K562 (cell line): ENCODE data around the gene THOP1. TPM values are rescaled to one million over a fixed set of nuclear protein-coding genes. Genes with fewer than 3 reads are reported as not detected.

Experiments used
- ARID2 ChIP-seq: fragments of 450-650 bp; IDR thresholded peaks from 2 replicates; pipeline ENCODE4 v1.6.1; 2017; ENCODE audit warnings: antibody characterized with exemption, mild to moderate bottlenecking
- DMBX1 ChIP-seq: fragments of 250-450 bp; sonication (Bioruptor Pico); IDR thresholded peaks from 2 replicates; pipeline ENCODE4 v1.8.0; 2022; ENCODE audit warnings: inconsistent platforms, mild to moderate bottlenecking, moderate library complexity, borderline replicate concordance
- MCM7 ChIP-seq, 2 experiments: fragments of 450-650 bp; IDR thresholded peaks; 2 replicates each; pipeline ENCODE4 v1.6.1; 2016 to 2018
- MTA1 ChIP-seq: fragments of 450-650 bp; IDR thresholded peaks from 2 replicates; pipeline ENCODE4 v1.6.1; 2017; ENCODE audit warnings: borderline replicate concordance
- NRF1 ChIP-seq, 2 experiments: fragments of 450-650 bp; IDR thresholded peaks in 1 of 2; conservative IDR thresholded peaks in 1 of 2; 2 replicates each; pipeline ENCODE4 v1.6.1; 2014; ENCODE audit warnings: mild to moderate bottlenecking in 2 of 2
- PYGO2 ChIP-seq: fragments of 450-650 bp; IDR thresholded peaks from 2 replicates; pipeline ENCODE4 v1.6.1; 2016; ENCODE audit warnings: mild to moderate bottlenecking, missing genetic modification characterization, moderate library complexity, missing compliant biosample characterization
- RB1 ChIP-seq: fragments of 450-650 bp; IDR thresholded peaks from 2 replicates; pipeline ENCODE4 v1.6.1; 2017; ENCODE audit warnings: low read depth, mild to moderate bottlenecking
- SIX5 ChIP-seq, 2 experiments: IDR thresholded peaks; 2 replicates each; pipeline ENCODE4 v1.6.1; 2011; ENCODE audit warnings: low read length in 2 of 2, borderline replicate concordance in 1 of 2, low read depth in 1 of 2, mild to moderate bottlenecking in 1 of 2, moderate library complexity in 1 of 2; ENCODE audit not compliant: insufficient read depth in 1 of 2
- SMAD1 ChIP-seq: fragments of 150-350 bp; IDR thresholded peaks from 2 replicates; pipeline ENCODE4 v1.6.1; 2014; ENCODE audit warnings: low read length, low read depth; ENCODE audit not compliant: partially characterized antibody
- ZBTB1 ChIP-seq: sonication (generic); formaldehyde crosslinking; IDR thresholded peaks from 2 replicates; pipeline ENCODE4 v1.8.1; 2023; ENCODE audit warnings: missing genetic modification reagents, low read depth, mild to moderate bottlenecking, borderline replicate concordance
- ZBTB7A ChIP-seq: IDR thresholded peaks from 2 replicates; pipeline ENCODE4 v1.6.1; 2011; ENCODE audit warnings: low read depth, mild to moderate bottlenecking, low read length, moderate library complexity, borderline replicate concordance; ENCODE audit not compliant: control insufficient read depth
- ZNF124 ChIP-seq: sonication (generic); formaldehyde crosslinking; IDR thresholded peaks from 2 replicates; pipeline ENCODE4 v1.8.1; 2022; ENCODE audit warnings: missing genetic modification reagents
- ZNF165 ChIP-seq: fragments of 250-450 bp; sonication (Bioruptor Pico); IDR thresholded peaks from 2 replicates; pipeline ENCODE4 v1.4.0; 2020; ENCODE audit warnings: borderline replicate concordance
- ZNF282 ChIP-seq: sonication (generic); formaldehyde crosslinking; IDR thresholded peaks from 2 replicates; pipeline ENCODE4 v1.8.1; 2023; ENCODE audit warnings: missing genetic modification reagents
- polyA plus RNA-seq, 8 experiments: library from polyadenylated mRNA; depleted of rRNA in 4 of 8; stranded (reverse) in 5 of 8; unstranded in 3 of 8; fragments of >200 nt; fragmentation: Nextera tagmentation in 2 of 8; fragmentation: Illumina TruSeq in 1 of 8; extraction: Ambion mirVana in 2 of 8; extraction: Trizol in 1 of 8; gene quantifications; 2 replicates each; pipeline versions ENCODE4 v1.2.1 to v1.2.3, GENCODE V29; 2011 to 2014; ENCODE audit warnings: inconsistent platforms in 1 of 8, missing spikeins in 1 of 8
- total RNA-seq, 7 experiments: library from RNA; depleted of rRNA in 6 of 7; stranded (reverse); fragments of >200 nt in 6 of 7; fragmentation: Illumina TruSeq in 2 of 7; extraction: Trizol in 2 of 7; gene quantifications; 2 replicates each; pipeline versions ENCODE4 v1.2.1 to v1.2.3, GENCODE V29; 2011 to 2021; ENCODE audit warnings: low replicate concordance in 1 of 7
- TF ChIP-seq, protein P1 (sequence below): fragments of 450-650 bp; IDR thresholded peaks from 2 replicates; pipeline ENCODE4 v1.6.1; 2016; ENCODE audit warnings: antibody characterized with exemption
- TF ChIP-seq, protein P2 (sequence below), 2 experiments: fragments of 450-650 bp in 1 of 2; sonication (generic) in 1 of 2; formaldehyde crosslinking in 1 of 2; IDR thresholded peaks; 2 replicates each; pipeline versions ENCODE4 v1.7.1 to v1.9.0; 2016 to 2022; ENCODE audit warnings: inconsistent platforms in 1 of 2, mild to moderate bottlenecking in 1 of 2, missing genetic modification reagents in 1 of 2

Gene THOP1
- total and polyA plus RNA-seq, 9 of the 15 experiments (the other 6 are each of a cell fraction or from before 2014, with no cell fraction given) = 1.3 to 255 (median 96.1) TPM

DNA sequence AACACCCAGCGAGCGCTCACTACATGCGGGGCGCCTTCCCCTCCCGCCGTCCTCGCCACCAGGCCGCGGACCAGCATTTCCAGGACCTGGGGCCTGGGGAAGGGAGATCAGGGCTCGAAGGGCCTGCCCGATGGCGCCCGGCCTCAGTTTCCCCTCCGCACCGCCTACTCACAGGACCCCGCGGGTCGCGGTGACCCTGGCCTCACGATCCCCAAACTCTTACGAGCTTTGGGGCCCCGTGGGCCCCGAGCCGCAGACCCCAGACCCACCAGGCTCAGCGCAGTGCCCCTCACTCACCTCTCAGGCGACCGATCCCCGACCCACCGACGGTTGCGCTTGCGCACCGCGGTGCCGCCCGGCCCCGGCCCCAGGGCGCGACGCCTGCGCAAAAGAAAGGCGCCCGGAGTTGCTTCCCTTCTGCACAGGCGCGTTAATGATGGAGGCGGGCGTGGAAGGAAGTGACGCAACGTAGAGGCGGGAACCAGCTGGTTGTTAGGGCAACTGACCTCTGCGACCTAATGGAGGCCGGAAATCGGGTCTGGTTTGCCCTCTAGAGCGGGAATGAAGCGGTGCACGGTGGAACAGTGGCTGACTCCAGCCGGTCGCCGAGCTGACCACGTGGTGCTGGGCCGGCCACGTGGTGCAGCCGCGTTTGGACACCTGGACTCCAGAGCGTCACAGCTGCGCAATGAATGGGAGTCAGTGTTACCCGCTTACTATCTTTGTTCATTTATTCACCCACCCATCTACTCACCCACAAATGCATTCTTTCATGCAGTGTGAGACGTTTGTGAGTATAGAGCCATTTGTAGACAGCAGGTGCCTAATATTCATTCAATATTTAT lies 2.1 kb upstream of the THOP1 start, which contains the start of gene SGTA (continued):
- TF ChIP-seq NRF1 (conservative IDR thresholded peaks at IDR 0.05 in 1 of 2, IDR thresholded peaks at IDR 0.05 in 1 of 2) (peak; percentile 99), SMAD1 (no peak), ZNF165 (CRISPR knock-in tag) (0 out of 2 replicates have a peak, but pooled peaks have one; percentile 29), ARID2 (no peak), PYGO2 (tag) (no peak), DMBX1 (peak; percentile 85; the same call in 1 of the 2 replicates), ZNF124 (peak; percentile 91; the same call in 1 of the 2 replicates), RB1 (peak; percentile 77), ZNF282 (CRISPR knock-in tag) (peak; percentile 97), SIX5 (IDR thresholded peaks at IDR 0.05; ENCODE audit: borderline replicate concordance in 1 of 2, insufficient read depth in 1 of 2, low read depth in 1 of 2, low read length in 2 of 2) (peak in 1 of 2 experiments; percentile 29; a peak in 1 of 4 replicates), MCM7 (IDR thresholded peaks at IDR 0.05) (0 out of 4 replicates have a peak, but pooled peaks of 1 of the 2 experiments have one; percentile 13), ZBTB7A (peak; percentile 83), ZBTB1 (CRISPR knock-in tag) (peak; percentile 93), MTA1 (peak; percentile 97)
- TF ChIP-seq, protein P1, sequence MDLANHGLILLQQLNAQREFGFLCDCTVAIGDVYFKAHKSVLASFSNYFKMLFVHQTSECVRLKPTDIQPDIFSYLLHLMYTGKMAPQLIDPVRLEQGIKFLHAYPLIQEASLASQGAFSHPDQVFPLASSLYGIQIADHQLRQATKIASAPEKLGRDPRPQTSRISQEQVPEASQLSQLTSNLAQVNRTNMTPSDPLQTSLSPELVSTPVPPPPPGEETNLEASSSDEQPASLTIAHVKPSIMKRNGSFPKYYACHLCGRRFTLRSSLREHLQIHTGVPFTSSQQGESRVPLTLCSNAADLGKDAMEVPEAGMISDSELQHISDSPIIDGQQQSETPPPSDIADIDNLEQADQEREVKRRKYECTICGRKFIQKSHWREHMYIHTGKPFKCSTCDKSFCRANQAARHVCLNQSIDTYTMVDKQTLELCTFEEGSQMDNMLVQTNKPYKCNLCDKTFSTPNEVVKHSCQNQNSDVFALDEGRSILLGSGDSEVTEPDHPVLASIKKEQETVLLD = peak; percentile 85
- TF ChIP-seq, protein P2, sequence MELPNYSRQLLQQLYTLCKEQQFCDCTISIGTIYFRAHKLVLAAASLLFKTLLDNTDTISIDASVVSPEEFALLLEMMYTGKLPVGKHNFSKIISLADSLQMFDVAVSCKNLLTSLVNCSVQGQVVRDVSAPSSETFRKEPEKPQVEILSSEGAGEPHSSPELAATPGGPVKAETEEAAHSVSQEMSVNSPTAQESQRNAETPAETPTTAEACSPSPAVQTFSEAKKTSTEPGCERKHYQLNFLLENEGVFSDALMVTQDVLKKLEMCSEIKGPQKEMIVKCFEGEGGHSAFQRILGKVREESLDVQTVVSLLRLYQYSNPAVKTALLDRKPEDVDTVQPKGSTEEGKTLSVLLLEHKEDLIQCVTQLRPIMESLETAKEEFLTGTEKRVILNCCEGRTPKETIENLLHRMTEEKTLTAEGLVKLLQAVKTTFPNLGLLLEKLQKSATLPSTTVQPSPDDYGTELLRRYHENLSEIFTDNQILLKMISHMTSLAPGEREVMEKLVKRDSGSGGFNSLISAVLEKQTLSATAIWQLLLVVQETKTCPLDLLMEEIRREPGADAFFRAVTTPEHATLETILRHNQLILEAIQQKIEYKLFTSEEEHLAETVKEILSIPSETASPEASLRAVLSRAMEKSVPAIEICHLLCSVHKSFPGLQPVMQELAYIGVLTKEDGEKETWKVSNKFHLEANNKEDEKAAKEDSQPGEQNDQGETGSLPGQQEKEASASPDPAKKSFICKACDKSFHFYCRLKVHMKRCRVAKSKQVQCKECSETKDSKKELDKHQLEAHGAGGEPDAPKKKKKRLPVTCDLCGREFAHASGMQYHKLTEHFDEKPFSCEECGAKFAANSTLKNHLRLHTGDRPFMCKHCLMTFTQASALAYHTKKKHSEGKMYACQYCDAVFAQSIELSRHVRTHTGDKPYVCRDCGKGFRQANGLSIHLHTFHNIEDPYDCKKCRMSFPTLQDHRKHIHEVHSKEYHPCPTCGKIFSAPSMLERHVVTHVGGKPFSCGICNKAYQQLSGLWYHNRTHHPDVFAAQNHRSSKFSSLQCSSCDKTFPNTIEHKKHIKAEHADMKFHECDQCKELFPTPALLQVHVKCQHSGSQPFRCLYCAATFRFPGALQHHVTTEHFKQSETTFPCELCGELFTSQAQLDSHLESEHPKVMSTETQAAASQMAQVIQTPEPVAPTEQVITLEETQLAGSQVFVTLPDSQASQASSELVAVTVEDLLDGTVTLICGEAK (IDR thresholded peaks at IDR 0.05) = peak; percentile 97
- TF ChIP-seq, protein P2 (CRISPR knock-in tag; IDR thresholded peaks at IDR 0.05) = peak; percentile 78
